ENCODE results near the gene KASH5. TPM values are rescaled to one million over a fixed set of nuclear protein-coding genes. Genes with fewer than 3 reads are reported as not detected.

KASH5 gene
- total RNA-seq, 2 donors from 2014 or later: not detected

GRCh38 chr19:49417088-49417487, 29.0 kb downstream of the KASH5 start:
- Histone ChIP-seq H3K9me3 (no peaks in the 10 kb centered on the region), H3K27me3 (peaks cover 37% of the 10 kb centered on the region), H3K4me3 (no peak overlapping the region), H3K36me3 (no peaks in the 10 kb centered on the region), H3K4me1 (no peaks in the 10 kb centered on the region), H3K27ac (no peak overlapping the region), H3K9ac (ENCODE audit: low read depth in 2 of 2, low read length in 2 of 2) (no peak overlapping the region)
- DNase-seq: no peak
- TF ChIP-seq CTCF (IDR thresholded peaks at IDR 0.05): no peak
- intact Hi-C loops (cut with DNase I): no loop called here

- H3K4me3 ChIP-seq: no peak overlapping the region
- intact Hi-C loops (cut with DNase I): no loop called here
- TF ChIP-seq CTCF (IDR thresholded peaks at IDR 0.05): no peak
- no peaks in the 10 kb centered on the region for H3K9me3 ChIP-seq
- H3K27me3 ChIP-seq: peaks cover 52% of the 10 kb centered on the region
- H3K36me3 ChIP-seq: no peaks in the 10 kb centered on the region
- no peak overlapping the region for H3K27ac ChIP-seq
- no peak for DNase-seq
- no peak overlapping the region for H3K9ac ChIP-seq (ENCODE audit: low read depth in 2 of 2, low read length in 2 of 2)
- H3K4me1 ChIP-seq: peaks cover 4% of the 10 kb centered on the region
Measured at GRCh38 chr19:49418511-49418910, 30.5 kb downstream of the KASH5 start.

GRCh38 chr19:49419173-49419572, 31.1 kb downstream of the KASH5 start:
- Histone ChIP-seq H3K36me3 (no peaks in the 10 kb centered on the region), H3K27me3 (peaks cover 58% of the 10 kb centered on the region), H3K4me3 (no peak overlapping the region), H3K4me1 (peaks cover 4% of the 10 kb centered on the region), H3K9me3 (no peaks in the 10 kb centered on the region), H3K27ac (no peak overlapping the region), H3K9ac (ENCODE audit: low read depth in 2 of 2, low read length in 2 of 2) (no peak overlapping the region)
- intact Hi-C loops (cut with DNase I): no loop called here
- no peak for TF ChIP-seq CTCF (IDR thresholded peaks at IDR 0.05)
- DNase-seq: no peak

- Histone ChIP-seq H3K27me3 (peaks cover 65% of the 10 kb centered on the region), H3K36me3 (no peaks in the 10 kb centered on the region), H3K4me1 (peaks cover 4% of the 10 kb centered on the region), H3K9ac (ENCODE audit: low read depth in 2 of 2, low read length in 2 of 2) (no peak overlapping the region), H3K9me3 (no peaks in the 10 kb centered on the region), H3K4me3 (no peak overlapping the region), H3K27ac (no peak overlapping the region)
- no peak for DNase-seq
- intact Hi-C loops (cut with DNase I): no loop called here
- TF ChIP-seq CTCF (IDR thresholded peaks at IDR 0.05): no peak
Measured at GRCh38 chr19:49420227-49420626, 32.2 kb downstream of the KASH5 start.

- Histone ChIP-seq H3K4me3 (peak overlapping the region; percentile 28), H3K4me1 (peaks cover 4% of the 10 kb centered on the region), H3K9me3 (no peaks in the 10 kb centered on the region), H3K27me3 (peaks cover 76% of the 10 kb centered on the region), H3K36me3 (no peaks in the 10 kb centered on the region), H3K9ac (ENCODE audit: low read depth in 2 of 2, low read length in 2 of 2) (no peak overlapping the region), H3K27ac (no peak overlapping the region)
- no peak for TF ChIP-seq CTCF (IDR thresholded peaks at IDR 0.05)
- intact Hi-C loops (cut with DNase I): no loop called here
- peak; percentile 56 for DNase-seq
Measured at GRCh38 chr19:49421039-49421877, 33.2 kb downstream of the KASH5 start.

Data from colonic mucosa (tissue), 4 donors.